Effector CD4-positive, alpha-beta T cell (primary cell): ENCODE measurements around the gene ANKRD66. TPM values are rescaled to one million over a fixed set of nuclear protein-coding genes. Genes with fewer than 3 reads are reported as not detected.
"Not testable (repeated sequence)": the region's sequence is repeated elsewhere in the genome, so short reads cannot be mapped to it uniquely, and the experiment has no call there.

Source experiments
- DNase-seq: peaks from one replicate; pipeline ENCODE4 v3.0.0-alpha.2; 2020
- total RNA-seq: gene quantifications from one replicate; lab custom pipeline; 2026; lab: John Stamatoyannopoulos, UW

ANKRD66 gene
- not detected for total RNA-seq

GRCh38 chr6:46746696-46747095 lies at the start of gene ANKRD66:
ANKRD66 (plus strand) TSS chr6:46746933; CDS start chr6:46751949, 5,016 bp downstream.
- no peak for DNase-seq

DNA sequence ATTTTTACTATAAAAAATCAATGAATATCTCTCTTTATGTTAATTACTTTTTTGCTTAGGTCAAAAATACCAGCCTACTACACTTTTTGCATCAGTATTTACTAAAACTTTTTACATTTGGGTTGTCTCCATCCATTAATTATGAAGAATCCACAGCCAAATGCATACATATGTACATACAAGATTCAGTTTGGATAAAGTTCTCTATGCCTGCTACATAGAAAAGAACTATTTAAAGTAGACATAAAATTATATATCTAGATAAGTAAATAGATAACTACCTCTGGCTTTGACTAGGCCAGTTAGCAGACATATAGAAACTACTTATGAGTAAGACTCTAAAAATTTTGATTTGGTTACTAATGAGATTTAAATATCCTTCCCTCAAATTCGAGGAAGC lies 46.8 kb upstream of the ANKRD66 start:
- no peak for DNase-seq

DNA sequence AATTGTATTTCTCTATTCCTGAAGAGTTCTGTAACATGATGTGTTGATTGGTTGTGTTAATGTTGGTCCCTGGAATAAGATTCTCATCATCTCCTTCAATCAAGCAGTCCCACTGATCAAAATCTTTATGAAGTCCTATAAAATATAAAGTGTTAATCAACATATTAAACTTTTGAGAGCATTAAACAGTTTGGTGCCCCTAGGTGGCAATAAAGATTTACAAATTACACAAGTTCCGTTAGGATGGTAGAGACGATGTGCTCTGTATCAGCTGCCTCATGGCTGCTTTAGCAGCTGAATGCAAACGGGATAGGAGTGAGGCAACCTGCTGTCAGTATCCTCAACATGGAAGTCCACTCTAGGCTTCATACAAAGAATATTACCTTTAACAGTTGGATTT lies 42.2 kb upstream of the ANKRD66 start:
- DNase-seq = no peak

GRCh38 chr6:46706464-46706863 lies 40.3 kb upstream of the ANKRD66 start:
- DNase-seq = no peak

GRCh38 chr6:46711491-46711890 lies 35.2 kb upstream of the ANKRD66 start:
- DNase-seq = no peak

- DNase-seq = no peak
Measured at GRCh38 chr6:46715141-46715540, 31.6 kb upstream of the ANKRD66 start.

- no peak for DNase-seq
Measured at GRCh38 chr6:46719099-46719498, 27.6 kb upstream of the ANKRD66 start.

- no peak for DNase-seq
Measured at GRCh38 chr6:46720401-46720800, 26.3 kb upstream of the ANKRD66 start.

GRCh38 chr6:46729787-46730326 lies 16.9 kb upstream of the ANKRD66 start:
- DNase-seq = no peak

DNA sequence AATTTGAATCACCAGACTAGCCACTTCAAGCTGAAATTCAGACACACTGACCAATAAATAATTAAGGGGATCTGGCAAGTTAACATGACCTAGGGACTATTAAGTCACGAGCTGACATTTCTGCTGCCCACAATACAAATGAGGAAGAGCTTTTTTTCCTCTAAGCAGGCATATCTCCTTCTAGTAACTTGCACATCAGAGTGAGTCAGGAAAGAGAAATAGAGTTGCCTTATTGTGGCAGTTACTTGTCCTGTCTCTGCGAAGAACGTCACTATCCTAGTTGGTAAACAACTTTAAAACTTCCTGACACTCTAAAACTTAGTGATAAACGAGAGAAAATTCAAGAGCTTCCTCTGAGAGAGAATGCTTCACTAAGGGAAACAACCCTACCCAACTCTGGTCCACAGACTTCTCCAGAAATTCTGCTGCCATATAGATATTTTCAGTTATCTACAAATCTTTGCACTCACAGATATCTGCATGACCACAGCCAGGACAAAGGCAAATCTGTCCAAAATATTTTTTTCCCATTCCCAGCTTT lies 15.7 kb upstream of the ANKRD66 start:
- no peak for DNase-seq

DNA sequence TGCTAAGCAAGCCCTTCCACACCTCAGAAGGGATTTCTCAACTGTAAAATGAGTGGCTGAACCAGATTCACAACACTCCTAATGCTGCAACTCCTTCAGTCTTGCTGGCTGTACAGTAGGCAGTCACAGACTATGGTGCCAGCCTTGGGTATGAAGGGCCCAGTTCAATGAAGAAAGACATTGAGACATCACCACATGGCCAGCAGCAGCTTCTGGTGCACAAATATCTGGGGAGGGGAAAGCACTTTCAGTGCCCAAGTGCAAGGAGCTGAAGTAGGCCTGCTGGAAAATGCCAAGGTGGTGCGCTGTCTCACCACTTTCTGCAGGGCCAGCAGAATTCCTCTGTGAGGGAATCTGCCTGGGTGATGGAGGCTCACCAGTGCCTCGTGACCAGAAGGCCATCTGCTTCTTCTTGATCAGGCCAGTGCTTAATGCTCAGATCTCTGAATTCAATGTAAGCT lies 13.4 kb upstream of the ANKRD66 start:
- DNase-seq = no peak

- no peak for DNase-seq
Measured at GRCh38 chr6:46734867-46735719, 11.6 kb upstream of the ANKRD66 start, which contains the start of gene PLA2G7. PLA2G7 (minus strand) TSS chr6:46735375; CDS start chr6:46722891, 12,484 bp downstream.

- DNase-seq = no peak
Measured at GRCh38 chr6:46735720-46736031, 11.1 kb upstream of the ANKRD66 start.

- no peak for DNase-seq
Measured at GRCh38 chr6:46736906-46737305, 9.8 kb upstream of the ANKRD66 start.

GRCh38 chr6:46741482-46741881 lies 5.3 kb upstream of the ANKRD66 start:
- DNase-seq = no peak

- no peak for DNase-seq
Measured at GRCh38 chr6:46741910-46742309, 4.8 kb upstream of the ANKRD66 start.

DNA sequence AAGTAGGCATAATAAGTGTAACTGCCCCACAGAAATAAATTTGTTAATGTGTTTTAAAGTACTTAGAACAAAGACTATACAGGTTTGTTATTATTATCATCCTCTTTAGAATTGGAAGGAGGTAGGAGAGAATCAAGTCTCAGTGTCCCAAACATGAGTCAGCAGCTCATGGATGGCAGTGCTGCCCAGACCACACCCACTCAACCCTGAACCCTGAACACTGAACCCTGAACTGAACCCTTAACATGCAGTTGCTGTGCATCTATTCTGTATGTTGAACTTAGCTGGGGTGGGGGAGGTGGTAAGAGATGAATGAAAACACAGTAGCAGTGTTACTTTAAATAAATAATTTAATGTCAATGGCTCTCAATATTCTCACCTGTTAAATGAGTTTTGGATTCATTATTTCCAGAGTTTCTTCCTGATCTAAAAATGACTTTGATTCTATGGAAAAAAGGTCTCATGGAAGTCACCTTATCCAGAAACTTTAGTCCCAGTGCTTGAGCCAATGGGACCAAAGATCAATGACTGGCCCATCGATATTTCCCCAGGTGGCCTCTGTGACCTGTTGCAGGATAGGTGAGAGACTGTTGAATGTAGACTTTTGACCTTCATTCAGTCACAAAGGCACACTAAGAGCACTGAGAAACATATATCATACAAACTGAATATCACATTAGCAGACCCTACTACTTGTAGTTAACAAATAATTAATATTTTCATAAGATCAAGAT lies 3.1 kb upstream of the ANKRD66 start:
- DNase-seq = no peak

- not testable (repeated sequence) for DNase-seq
Measured at GRCh38 chr6:46744159-46744725, 2.5 kb upstream of the ANKRD66 start.

DNA sequence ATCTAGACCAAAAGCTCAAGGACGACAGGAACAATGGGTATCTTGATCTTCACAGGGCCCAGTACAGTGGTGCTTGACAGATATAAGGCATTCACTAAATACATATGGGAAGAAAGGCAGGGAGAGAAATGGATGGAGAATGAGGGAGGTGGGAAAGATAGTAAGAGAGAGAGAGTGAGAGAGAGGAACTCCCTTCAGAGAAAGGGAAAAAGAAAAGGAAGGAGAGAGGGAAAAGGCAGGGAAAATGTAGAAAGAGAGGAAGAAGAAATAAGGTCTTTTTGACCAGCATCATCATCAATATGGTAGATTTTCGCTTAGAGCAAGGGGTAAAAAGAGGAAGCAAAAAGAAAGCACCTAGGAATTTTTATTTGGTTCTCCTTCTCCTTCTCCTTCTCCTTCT lies 760 bp upstream of the ANKRD66 start:
- no peak for DNase-seq

DNA sequence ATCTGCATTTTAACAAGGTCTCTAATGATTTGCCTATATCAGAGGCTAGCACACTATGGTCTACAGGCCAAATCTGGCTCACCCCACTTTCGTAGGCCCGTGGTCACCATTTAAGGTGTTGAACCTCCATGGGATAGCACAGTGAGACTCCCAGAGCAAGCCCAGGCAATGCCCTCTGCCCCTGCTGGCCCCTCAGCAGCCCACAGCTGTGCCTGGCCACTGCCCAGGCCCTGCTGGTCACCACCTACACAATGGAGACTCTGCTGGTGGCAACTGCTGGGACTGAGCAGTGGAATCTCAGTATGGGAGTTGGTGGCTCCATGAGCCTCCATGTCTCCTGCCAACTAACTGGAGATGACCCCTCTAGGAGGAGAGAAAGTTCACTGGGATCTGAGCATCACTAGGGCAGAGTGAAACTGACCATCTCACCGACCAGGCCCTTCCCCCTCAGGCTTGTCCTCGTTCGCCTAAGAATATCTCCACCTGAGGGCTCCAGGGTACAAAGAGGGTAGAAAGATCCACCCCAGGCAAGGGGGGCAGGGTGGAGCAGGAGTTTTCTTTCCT lies 2.3 kb downstream of the ANKRD66 start:
- DNase-seq = no peak

- no peak for DNase-seq
Measured at GRCh38 chr6:46749731-46750130, 3.0 kb downstream of the ANKRD66 start.

- DNase-seq = no peak
Measured at GRCh38 chr6:46751658-46752057, 4.9 kb downstream of the ANKRD66 start.

DNA sequence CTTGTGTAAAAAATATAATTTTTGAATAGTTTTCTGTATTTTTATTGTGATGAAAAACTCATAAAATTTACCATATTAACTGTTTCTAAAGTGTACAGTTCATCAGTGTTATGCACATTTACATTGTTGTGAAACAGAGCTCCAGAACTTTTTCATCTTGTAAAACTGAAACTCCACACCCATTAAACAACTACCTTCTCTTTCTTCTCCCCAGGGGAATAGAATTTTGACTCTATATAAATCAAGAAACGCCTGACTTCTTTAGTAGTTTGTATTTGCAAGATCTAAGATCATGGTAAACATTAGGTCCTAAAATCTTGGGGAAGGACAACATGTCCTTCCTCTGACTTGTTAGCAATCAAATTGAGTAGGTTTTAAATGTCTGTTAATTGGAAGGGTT lies 9.1 kb downstream of the ANKRD66 start:
- DNase-seq = no peak
